Measurements from ENCODE around the gene HOXA4.

HOXA4 gene

GRCh38 chr7:27083646-27084045 is 46.9 kb downstream of the HOXA4 start:
- no peak for DNase-seq (ENCODE audit: low read depth)
- TF ChIP-seq, protein P1, sequence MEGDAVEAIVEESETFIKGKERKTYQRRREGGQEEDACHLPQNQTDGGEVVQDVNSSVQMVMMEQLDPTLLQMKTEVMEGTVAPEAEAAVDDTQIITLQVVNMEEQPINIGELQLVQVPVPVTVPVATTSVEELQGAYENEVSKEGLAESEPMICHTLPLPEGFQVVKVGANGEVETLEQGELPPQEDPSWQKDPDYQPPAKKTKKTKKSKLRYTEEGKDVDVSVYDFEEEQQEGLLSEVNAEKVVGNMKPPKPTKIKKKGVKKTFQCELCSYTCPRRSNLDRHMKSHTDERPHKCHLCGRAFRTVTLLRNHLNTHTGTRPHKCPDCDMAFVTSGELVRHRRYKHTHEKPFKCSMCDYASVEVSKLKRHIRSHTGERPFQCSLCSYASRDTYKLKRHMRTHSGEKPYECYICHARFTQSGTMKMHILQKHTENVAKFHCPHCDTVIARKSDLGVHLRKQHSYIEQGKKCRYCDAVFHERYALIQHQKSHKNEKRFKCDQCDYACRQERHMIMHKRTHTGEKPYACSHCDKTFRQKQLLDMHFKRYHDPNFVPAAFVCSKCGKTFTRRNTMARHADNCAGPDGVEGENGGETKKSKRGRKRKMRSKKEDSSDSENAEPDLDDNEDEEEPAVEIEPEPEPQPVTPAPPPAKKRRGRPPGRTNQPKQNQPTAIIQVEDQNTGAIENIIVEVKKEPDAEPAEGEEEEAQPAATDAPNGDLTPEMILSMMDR (conservative IDR thresholded peaks at IDR 0.05; ENCODE audit: low read depth, low read length), result no peak
- H3K4me3 ChIP-seq (ENCODE audit: low read depth, low read length), result no peak overlapping the region

DNA sequence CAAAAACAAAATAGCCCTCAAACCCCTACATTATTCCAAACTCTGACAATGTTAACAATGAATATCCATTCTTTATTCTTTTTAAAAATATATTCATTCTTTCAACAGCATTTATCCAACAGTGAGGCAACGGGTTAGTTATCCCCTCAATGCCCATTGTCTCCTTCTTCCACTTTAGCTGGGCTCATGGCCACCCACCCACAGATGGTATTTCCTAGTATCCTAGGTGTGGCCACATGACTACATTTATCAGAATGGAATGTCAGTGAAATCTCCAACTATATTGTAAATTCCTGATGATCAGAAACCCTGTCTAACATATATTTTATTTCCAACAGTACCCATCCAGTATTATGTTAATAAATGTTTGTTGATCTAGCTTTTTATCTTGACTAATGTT is 48.4 kb downstream of the HOXA4 start:
- no peak overlapping the region for H3K4me3 ChIP-seq (ENCODE audit: low read depth, low read length)
- DNase-seq (ENCODE audit: low read depth), result no peak
- TF ChIP-seq, protein P1 (conservative IDR thresholded peaks at IDR 0.05; ENCODE audit: low read depth, low read length), result no peak

GRCh38 chr7:27080844-27081436 is 49.6 kb downstream of the HOXA4 start:
- DNase-seq (ENCODE audit: low read depth), result no peak
- TF ChIP-seq, protein P1 (conservative IDR thresholded peaks at IDR 0.05; ENCODE audit: low read depth, low read length), result no peak
- no peak overlapping the region for H3K4me3 ChIP-seq (ENCODE audit: low read depth, low read length)

- DNase-seq (ENCODE audit: low read depth), result no peak
- H3K4me3 ChIP-seq (ENCODE audit: low read depth, low read length), result no peak overlapping the region
- TF ChIP-seq, protein P1 (conservative IDR thresholded peaks at IDR 0.05; ENCODE audit: low read depth, low read length), result no peak
These were observed 51.2 kb downstream of the HOXA4 start for GRCh38 chr7:27079234-27079975.

GRCh38 chr7:27078616-27079233 is 51.8 kb downstream of the HOXA4 start:
- no peak overlapping the region for H3K4me3 ChIP-seq (ENCODE audit: low read depth, low read length)
- DNase-seq (ENCODE audit: low read depth), result no peak
- TF ChIP-seq, protein P1 (conservative IDR thresholded peaks at IDR 0.05; ENCODE audit: low read depth, low read length), result no peak
